GM21526 (cell line): ENCODE data around the gene TMEM232.
"Not testable (repeated sequence)": the region's sequence is repeated elsewhere in the genome, so short reads cannot be mapped to it uniquely, and the experiment has no call there.

Experiments
- ATAC-seq: cut with Tn5 transposase; IDR thresholded peaks from one replicate; pipeline ENCODE4 v1.9.1; 2021; ENCODE audit warnings: moderate library complexity; ENCODE audit not compliant: unreplicated experiment, low FRiP score

The TMEM232 gene

DNA sequence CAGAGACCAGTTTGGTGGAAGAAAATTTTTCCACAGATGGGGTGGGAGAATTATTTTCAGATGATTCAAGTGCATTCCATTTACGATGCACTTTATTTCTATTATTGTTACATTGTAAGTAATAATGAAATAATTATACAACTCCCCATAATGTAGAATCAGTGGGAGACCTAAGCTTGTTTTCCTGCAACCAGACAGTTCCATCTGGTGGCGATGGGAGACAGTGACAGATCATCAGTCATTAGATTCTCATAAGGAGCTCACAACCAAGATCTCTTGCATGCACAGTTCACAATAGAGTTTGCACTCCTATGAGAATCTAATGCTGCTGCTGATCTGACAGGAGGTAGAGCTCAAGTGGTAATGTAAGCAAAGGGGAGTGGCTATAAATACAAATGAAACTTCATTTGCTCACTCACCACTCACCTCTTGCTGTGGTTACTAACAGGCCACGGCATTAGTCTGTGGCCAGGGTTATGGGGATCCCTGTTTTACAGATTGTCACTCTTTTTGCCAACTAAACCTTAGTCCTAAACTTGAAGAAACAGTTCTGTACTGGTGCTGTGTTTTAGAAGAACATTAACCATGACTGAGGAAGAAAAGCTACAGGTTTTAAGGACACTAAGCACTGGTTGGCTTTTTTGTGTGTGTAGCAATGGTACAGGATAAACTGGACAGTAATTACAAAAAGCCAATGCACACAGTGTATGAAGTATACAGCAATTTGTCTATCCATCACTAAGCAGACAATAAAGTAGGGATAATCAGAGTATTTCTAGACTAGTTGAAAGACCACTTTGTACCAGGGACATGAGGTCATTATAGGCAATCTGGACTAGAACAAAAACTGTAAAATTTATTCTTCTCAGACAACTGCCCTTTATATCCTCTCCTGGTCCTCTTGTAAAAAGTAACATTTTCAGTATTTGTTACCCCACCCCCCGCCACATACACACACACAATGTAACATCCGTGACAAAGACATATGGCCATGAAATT lies 9.9 kb downstream of the TMEM232 start:
- ATAC-seq, result no peak

DNA sequence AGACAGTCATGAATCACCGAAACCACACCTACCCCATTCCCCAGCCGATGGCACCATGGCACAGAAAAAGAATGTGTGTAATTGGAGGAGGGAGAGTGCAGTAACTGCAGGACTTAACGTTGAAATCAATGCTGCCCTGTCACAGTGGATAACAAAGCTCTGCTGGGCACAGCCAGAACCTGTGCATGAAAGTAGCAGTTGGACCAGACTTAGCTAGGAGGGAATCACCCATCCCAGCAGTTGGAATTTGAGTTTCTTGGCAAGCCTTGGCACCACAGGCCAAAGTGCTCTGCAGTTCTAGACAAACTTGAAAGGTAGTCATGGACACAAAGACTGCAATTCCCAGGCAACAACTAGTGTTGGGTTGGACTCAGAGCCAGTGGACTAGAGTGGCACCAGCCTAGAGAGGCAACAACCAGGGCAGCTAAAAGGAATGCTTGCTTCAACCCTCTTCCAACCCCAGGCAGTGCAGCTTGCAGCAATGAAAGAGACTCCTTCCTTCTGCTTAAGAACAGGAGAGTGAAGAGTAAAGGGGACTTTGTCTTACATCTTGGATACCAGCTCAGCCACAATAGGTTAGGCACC lies 19.1 kb downstream of the TMEM232 start:
- no peak for ATAC-seq

DNA sequence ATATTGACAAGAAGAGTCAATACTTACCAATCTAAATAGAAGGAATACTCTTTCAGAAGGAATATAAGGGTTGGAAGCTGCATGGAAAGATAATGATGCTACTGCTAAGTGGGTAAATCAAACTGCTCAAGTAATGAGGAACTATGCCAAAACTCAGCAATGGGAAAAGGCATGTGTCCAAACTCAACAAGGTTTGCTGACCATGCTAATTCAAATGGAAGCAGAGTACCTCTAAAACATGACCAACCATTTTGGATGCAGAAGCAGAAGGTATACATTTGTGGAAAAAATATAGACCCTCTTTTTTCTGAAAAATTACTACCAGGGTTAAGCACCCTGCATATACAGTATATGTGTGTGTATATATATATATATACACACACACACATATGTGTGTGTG lies 21.1 kb downstream of the TMEM232 start:
- ATAC-seq, result no peak

DNA sequence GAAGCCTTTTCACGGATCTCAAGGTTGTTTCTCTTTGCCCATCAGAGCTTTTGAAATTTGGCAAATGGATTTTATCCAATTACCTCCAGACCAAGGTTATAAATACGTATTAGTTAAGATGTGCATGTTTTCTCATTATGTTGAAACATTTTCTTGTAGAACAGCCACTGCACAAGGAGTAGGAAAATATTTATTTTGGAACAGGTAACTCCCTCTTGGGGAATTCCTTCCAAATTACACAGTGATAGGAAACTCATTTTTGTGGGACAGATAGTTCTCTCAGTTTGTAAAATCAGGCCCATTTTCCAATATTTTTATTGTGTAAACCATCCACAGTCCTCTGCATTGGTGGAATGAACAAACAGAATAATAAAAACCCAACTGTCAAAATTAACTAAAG lies 23.0 kb downstream of the TMEM232 start:
- ATAC-seq, result no peak

DNA sequence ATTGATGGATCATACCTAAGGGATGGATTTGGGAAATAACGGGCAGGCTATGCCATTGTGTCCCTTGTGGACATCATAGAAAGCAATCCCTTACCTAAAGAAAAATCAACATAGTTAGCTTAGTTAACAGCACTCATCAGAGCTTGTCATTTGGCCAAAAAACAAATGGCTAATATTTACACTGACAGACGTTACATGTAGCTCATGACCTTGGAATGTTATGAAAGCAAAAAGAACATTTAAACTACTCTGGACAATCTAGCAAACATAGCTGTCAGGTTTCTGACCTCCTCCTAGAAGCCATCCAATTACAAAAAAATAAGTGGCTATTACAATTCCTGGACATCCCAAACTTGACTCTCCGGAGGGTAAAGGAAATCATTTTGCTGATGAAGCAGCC lies 23.8 kb downstream of the TMEM232 start:
- ATAC-seq, result no peak

DNA sequence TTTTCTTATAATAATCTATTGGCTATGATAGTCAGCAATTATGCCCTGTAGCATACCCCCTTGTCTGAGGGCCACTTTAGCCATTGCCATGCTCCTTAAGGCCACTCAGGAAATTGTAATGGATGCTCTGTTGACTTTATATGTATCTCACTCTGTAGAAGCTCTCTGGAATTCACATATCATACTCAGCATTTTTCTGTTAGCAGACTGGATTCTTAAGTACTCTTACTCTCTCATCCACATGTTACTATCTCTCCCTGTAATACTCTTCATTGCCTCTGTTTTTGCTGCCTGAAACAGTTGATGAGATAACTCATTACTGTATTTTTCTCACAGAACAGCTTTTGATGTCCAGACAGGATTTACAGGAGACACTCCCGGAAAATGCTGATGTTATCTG lies 24.2 kb downstream of the TMEM232 start:
- no peak for ATAC-seq

DNA sequence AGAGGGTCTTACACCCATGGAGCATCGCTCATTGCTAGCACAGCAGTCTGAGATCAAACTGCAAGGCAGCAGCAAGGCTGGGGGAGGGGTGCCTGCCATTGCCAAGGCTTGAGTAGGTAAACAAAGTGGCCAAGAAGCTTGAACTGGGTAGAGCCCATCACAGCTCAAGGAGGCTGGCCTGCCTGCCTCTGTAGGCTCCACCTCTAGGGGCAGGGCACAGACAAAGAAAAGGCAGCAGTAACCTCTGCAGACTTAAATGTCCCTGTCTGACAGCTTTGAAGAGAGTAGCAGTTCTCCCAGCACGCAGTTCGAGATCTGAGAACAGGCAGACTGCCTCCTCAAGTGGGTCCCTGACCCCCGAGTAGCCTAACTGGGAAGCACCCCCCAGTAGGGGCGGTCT lies 33.8 kb downstream of the TMEM232 start:
- ATAC-seq, result not testable (repeated sequence)

DNA sequence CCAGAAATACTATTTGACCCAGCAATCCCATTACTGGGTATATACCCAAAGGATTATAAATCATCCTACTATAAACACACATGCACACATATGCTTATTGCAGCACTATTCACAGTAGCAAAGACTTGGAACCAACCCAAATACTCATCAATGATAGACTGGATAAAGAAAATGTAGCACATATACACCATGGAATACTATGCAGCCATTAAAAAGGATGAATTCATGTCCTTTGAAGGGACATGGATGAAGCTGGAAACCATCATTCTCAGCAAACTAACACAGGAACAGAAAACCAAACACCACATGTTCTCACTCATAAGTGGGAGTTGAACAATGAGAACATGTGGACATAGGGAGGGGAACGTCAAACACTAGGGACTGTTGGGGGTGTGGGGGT lies 35.9 kb downstream of the TMEM232 start:
- not testable (repeated sequence) for ATAC-seq

DNA sequence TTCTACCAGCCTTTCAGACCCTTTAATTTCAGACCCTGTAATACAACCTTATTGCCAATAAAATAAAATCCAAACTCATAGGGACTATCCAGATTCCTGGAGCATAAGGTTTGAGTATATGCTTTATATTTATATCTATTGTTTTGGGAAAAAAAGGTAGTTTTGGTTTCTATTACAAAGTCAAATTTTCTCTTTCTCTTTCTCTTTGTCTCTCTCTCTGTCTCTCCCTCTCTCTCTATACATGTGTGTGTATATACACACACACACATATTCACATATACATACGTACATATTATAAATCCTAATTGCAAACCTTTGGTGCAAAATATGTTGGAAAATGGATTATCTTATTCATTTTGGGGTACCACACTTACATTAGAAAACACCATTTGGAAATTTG lies 39.0 kb downstream of the TMEM232 start:
- ATAC-seq, result no peak

DNA sequence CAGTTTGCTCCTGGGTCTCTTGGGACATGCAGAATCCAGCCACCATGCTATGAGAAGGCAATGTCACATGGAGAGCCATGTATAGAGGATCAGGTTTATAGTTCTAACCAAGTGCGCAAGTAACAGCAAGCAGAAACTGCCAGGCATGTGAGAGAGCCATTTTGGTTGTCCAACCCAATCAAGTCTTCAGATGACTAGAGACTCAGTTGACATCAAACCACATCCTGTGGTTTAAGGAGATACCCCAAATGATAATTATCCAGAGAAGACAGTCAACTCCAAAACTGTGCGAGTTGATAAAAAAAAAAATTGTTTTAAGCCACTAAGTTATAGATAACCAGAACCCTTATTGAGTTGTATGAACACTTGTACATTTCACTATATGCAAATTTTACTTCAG lies 40.2 kb downstream of the TMEM232 start:
- no peak for ATAC-seq

DNA sequence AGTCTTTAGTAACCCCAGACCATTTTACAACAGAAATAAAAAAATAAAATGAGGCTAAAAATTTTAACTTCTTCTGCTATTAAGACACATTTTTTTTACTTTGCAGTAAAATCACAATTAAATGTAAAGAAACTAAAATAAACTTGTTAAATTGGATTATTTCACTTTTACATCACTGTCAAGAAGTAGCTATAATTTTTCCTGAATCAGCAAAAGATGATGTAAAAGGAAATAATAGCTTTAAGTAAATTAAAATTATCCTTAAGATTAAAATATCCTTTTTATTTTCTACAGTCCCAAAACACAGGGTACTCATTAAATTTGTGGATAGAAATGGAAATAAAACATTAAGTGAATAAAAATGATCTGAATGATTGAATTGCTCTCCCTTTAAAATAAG lies 44.5 kb downstream of the TMEM232 start:
- no peak for ATAC-seq

DNA sequence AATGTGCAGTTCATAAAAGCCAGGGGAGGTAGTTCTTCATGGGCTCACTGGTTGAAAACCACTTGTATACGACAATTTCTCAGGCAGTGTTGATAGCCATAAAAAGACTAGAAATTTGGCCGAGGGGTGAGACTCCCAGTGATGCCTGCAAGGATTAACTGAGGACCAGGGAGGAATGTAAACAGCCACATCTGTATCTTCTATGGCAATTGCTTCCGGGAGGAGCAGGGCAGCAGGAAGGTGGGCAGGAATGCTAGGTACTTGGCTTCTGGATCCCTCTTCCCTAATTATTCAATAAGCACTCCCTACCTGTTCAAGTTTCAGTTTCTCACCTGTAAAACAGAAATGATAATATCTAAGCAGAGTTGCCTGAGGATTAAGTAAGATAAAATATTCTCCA lies 45.4 kb downstream of the TMEM232 start:
- ATAC-seq, result no peak

DNA sequence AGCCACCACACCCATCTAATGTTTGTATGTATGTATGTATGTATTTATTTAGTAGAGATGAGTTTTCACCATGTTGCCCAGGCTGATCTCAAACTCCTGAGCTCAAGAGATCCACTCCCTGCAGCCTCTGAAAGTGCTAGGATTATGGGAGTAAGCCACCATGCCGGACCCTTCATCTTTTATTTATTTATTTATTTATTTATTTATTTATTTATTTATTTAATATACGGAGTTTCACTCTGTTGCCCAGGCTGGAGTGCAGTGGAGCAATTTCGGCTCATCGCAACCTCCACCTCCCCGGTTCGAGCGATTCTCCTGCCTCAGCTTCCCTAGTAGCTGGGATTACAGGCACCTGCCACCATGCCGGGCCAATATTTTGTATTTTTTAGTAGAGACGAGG lies 49.9 kb downstream of the TMEM232 start:
- ATAC-seq, result not testable (repeated sequence)

DNA sequence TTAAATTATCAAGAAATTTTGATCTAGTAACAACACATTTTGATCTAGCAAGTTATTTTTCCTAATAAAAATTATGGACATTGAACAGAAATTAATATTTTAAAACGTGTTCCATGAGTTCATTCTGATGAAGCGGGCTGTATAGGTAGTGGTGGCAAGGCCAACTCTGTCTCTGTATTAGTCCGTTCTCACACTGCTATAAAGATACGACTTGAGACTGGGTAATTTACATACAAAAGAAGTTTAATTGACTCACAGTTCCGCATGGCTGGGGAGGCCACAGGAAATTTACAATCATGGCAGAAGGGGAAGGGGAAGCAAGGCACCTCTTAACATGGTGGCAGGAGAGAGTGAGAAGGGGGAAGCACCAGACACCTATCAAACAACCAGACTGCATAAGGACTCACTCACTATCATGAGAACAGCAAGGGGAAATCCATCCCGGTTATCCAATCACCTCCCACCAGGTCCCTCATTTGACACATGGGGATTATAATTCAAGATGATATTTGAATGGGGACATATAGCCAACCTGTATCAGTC lies 61.2 kb downstream of the TMEM232 start:
- no peak for ATAC-seq

DNA sequence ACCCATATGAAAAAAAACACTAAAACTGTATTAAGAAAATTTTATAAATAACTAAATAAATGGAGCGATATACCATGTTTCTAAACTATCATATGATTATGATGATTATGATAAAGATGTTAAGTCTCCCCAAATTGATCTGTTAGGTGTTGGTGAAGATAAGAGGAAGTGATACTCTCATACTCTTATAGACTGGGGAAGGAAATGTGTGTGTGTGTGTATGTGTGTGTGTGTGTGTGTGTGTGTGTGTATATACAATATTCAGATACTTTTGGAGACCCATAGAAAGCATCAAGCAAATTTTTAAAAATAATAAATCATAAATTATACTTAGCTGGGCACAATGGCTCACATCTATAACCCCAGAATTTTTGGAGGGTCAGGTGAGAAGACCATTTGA lies 62.9 kb downstream of the TMEM232 start:
- peak; percentile 86 for ATAC-seq

DNA sequence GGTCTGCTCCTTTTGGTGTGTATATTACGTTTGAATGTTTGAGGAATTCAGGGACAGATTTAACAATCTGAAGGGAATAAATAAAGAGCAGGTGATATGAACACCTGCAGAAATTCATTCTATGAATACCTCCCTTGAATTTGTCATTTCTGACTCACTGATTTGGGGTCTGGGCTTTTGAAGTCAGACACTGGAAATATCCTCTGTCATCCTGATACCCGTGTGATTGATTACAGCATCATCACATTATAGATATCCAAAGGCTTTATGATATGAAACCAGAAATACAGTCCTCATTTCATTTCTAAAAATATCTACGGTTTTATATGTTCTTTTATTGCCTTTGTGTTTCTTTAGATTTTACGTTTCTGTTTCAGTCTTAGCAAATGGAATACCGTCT lies 68.5 kb downstream of the TMEM232 start:
- ATAC-seq, result no peak

DNA sequence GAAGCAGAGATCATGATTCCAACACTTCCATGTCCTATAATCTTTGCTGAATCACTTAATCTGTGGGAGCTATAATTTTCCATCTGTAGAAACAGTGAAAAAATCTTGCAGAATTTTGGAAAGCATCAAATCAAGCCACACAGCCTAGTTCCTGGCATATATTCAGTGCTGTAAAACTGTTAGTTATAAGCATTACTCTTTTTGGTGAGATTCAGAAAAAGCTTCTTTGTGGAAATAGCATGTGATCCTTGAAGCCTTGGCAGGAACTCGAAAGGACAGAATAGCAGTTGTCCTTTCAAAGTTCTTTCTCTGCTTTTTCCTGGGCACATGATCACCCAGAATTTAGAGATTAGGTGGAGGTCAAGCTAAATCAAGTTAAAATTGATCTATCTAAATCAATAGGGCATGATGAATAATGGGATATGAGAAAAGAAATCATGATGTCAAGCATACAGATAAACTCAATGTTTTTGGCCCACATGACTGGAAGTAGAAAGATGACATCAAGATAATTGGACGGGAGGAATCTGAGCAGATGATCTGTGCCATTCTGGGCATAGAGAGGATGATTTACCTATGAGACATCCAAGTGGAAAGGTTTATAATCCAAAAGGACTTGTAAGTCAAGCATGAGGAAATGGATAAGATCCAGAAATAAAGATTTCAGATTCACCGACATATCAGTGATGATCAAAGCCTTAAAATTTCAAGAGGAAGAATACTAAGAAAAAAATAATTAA lies 73.1 kb downstream of the TMEM232 start:
- ATAC-seq, result no peak

DNA sequence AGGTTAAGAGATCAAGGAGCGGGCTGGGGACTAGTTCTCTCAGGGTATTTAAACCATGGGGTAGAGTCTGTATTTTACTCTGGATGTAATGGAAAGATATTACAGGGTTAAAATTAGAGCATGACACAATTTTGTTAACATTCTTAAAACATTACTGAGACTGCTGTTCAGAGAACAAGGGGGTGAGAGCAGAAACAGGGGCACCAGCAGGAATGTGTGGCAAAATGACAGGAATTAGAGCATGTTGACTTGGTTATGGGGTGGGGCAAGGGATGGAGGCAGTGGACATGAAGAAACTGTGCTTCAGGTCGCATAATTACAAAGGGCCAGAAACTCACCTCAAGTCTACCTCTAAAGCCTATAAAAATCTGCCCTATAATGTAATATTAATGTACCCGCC lies 75.0 kb downstream of the TMEM232 start:
- no peak for ATAC-seq

DNA sequence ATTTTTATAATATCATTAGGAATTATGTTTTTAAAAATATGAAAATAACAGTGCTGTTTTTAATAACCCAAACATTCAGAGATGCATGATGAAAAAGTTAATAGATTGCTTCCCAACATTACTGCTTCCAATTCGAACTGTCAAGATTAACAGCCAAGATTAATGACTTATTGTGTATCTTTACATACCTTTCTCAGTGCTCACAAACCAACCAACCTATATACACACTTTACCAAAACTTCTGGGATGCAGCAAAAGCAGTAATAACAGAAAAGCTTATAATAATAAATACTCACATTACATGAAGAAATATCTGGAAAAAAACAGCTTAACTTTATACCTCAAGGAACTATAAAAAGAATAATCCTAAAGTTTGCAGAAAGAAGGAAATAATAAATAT lies 82.1 kb downstream of the TMEM232 start:
- ATAC-seq, result no peak

DNA sequence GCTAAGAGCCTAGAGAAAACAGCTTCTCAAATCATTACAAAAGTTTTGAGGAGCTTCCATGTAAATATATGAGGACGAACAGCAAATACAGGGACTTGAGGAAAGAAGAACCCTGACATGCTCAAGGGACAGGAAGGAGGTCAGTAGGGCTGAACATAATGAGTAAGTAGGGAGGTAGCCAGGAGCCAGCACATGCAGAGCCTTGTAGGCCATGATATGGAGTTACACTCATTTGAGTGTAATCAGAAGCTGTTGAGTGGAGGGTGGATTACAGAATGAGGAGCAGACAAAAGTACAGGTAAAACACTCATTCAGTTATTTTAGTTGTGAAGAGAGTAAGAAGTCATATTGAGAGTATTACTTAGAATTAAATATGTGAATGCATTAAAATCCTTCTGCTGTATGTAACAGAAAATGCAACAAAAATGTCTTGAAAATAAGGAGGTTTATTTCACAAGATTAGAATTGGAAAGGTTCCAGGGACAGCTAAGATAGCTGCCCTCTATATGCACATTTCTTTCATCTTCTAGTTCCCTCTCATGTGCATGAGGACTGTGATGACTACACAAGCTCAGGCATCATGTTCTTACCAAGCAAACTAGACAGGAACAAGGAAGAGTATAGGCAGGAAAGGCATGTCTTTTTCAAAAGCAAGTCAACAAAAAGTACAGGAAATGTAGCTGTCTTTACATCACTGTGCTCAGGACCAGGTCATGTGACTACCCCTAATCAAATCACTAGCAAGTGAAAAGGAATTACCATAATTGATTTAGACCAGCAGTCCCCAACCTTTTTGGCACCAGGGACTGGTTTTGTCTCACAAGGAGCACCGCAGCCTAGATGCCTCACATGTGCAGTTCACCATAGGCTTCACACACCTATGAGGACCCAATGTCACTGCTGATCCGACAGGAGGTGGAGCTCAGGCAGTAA lies 87.2 kb downstream of the TMEM232 start:
- no peak for ATAC-seq
